Central memory CD8-positive, alpha-beta T cell (primary cell): Measurements from ENCODE around the gene LENG8.

Experiments
- ATAC-seq: fragments of 150-1000 bp; cut with Tn5 transposase; replicated peaks from 2 replicates; pipeline ENCODE4 v1.10.0; 2022; ENCODE audit warnings: mild to moderate bottlenecking, moderate FRiP score, moderate number of reproducible peaks; ENCODE audit not compliant: poor library complexity, severe bottlenecking; ENCODE audit errors: extremely low read depth
- DNase-seq, 2 donors: peaks; one replicate each; pipeline ENCODE4 v3.0.0; 2021; ENCODE audit warnings: low spot score in 2 of 2
- H3K27ac Mint-ChIP-seq: one replicate; pipeline ENCODE4 v1.8.0; 2022; ENCODE audit warnings: low read depth, mild to moderate bottlenecking, moderate library complexity, mixed read lengths
- H3K27me3 Mint-ChIP-seq: one replicate; pipeline ENCODE4 v1.8.0; 2022; ENCODE audit warnings: mixed read lengths
- H3K36me3 Mint-ChIP-seq: one replicate; pipeline ENCODE4 v1.8.0; 2022; ENCODE audit warnings: mild to moderate bottlenecking, moderate library complexity, mixed read lengths; ENCODE audit not compliant: insufficient read depth
- H3K4me1 Mint-ChIP-seq: one replicate; pipeline ENCODE4 v1.8.0; 2022; ENCODE audit warnings: mixed read lengths
- H3K4me3 Mint-ChIP-seq: one replicate; pipeline ENCODE4 v1.8.0; 2022; ENCODE audit warnings: mild to moderate bottlenecking, moderate library complexity, mixed read lengths
- H3K9me3 Mint-ChIP-seq: one replicate; pipeline ENCODE4 v1.8.0; 2022; ENCODE audit warnings: mixed read lengths

Gene LENG8

GRCh38 chr19:54453921-54454780, 5.2 kb downstream of the LENG8 start:
- no peak for ATAC-seq
- H3K9me3 Mint-ChIP-seq: no peaks in the 10 kb centered on the region
- no peak for DNase-seq
- H3K27me3 Mint-ChIP-seq: no peaks in the 10 kb centered on the region
- peaks cover 90% of the 10 kb centered on the region for H3K36me3 Mint-ChIP-seq
- peaks cover 46% of the 10 kb centered on the region for H3K4me1 Mint-ChIP-seq
- H3K27ac Mint-ChIP-seq: no peak overlapping the region
- no peak overlapping the region for H3K4me3 Mint-ChIP-seq

DNA sequence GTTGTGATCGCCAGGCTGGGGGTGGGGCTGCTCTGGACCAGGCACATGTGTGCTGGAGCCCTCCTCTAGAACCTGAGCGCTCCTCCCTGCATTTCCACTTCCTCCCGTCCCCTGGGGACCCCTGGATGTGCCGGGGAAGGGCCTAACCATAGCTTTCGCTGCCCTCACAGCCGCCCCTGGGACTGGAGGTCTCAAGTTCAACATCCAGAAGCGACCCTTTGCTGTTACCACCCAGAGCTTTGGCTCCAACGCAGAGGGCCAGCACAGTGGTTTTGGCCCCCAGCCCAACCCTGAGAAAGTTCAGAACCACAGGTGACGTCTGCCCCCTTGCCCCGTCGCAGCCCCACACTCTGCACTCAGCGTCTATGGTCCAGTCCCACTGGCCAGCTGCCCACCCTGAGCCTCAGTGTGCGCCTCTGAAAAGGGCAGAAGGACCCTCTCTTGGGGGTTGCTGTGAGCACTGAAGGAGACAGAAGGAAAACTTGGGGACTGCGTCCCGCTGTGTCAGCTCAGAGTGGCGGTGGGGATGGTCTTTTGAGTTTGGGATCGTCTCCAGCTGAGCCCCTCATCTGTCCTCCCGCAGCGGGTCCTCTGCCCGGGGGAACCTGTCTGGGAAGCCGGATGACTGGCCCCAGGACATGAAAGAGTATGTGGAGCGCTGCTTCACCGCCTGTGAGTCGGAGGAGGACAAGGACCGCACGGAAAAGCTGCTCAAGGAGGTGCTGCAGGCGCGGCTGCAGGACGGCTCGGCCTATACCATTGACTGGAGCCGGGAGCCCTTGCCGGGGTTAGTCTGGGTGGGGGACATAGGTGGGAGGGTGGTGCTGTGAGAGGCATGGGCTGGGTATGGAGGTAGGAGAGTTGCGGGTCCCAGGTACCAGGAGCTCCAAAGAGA, 6.0 kb downstream of the LENG8 start:
- Mint-ChIP-seq H3K27ac (peak overlapping the region; percentile 69), H3K4me3 (peak overlapping the region; percentile 36), H3K36me3 (peaks cover 90% of the 10 kb centered on the region), H3K9me3 (no peaks in the 10 kb centered on the region), H3K4me1 (peaks cover 49% of the 10 kb centered on the region), H3K27me3 (no peaks in the 10 kb centered on the region)
- ATAC-seq (no peak), DNase-seq (no peak)

DNA sequence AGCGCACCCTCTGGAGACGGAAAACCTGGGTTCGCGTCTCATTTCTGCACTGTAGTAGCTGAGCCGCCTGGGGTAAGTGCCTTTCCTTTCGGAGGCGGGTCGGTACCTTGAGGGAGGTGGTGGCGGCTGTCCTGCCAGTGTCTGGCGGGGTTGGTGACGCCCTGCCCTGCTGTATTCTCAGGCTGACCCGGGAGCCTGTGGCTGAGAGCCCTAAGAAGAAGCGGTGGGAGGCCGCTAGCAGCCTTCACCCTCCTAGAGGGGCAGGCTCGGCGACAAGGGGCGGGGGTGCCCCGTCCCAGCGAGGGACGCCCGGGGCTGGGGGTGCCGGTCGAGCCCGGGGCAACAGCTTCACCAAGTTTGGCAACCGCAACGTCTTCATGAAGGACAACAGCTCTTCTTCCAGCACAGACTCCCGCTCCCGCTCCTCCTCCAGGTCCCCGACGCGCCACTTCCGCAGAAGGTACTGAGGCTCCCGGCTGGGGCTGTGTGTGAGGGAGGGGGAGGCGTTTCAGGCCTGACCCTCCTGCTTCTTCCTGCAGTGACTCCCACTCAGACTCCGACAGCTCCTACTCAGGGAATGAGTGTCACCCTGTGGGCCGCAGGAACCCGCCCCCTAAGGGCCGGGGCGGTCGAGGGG, 6.9 kb downstream of the LENG8 start:
- Mint-ChIP-seq H3K4me3 (no peak overlapping the region), H3K27me3 (no peaks in the 10 kb centered on the region), H3K9me3 (no peaks in the 10 kb centered on the region), H3K36me3 (peaks cover 88% of the 10 kb centered on the region), H3K4me1 (peaks cover 41% of the 10 kb centered on the region), H3K27ac (peak overlapping the region; percentile 69)
- DNase-seq (no peak), ATAC-seq (no peak)

GRCh38 chr19:54456423-54457373, 7.7 kb downstream of the LENG8 start:
- H3K27me3 Mint-ChIP-seq: no peaks in the 10 kb centered on the region
- H3K4me3 Mint-ChIP-seq: no peak overlapping the region
- DNase-seq: no peak
- peaks cover 38% of the 10 kb centered on the region for H3K4me1 Mint-ChIP-seq
- H3K36me3 Mint-ChIP-seq: peaks cover 88% of the 10 kb centered on the region
- no peak for ATAC-seq
- no peaks in the 10 kb centered on the region for H3K9me3 Mint-ChIP-seq
- peak overlapping the region; percentile 8 for H3K27ac Mint-ChIP-seq

- peaks cover 88% of the 10 kb centered on the region for H3K36me3 Mint-ChIP-seq
- H3K27ac Mint-ChIP-seq: peak overlapping the region; percentile 88
- H3K4me3 Mint-ChIP-seq: peak overlapping the region; percentile 31
Observed at GRCh38 chr19:54457773-54458647, 9.0 kb downstream of the LENG8 start.

GRCh38 chr19:54458648-54459281, 9.8 kb downstream of the LENG8 start:
- Mint-ChIP-seq H3K9me3 (no peaks in the 10 kb centered on the region), H3K27ac (peak overlapping the region; percentile 88), H3K27me3 (no peaks in the 10 kb centered on the region), H3K36me3 (peaks cover 82% of the 10 kb centered on the region), H3K4me3 (peak overlapping the region; percentile 31), H3K4me1 (peaks cover 34% of the 10 kb centered on the region)
- no peak for DNase-seq
- no peak for ATAC-seq

More at GRCh38 chr19:54457773-54458647, 9.0 kb downstream of the LENG8 start:
- DNase-seq: no peak
- H3K4me1 Mint-ChIP-seq: peaks cover 35% of the 10 kb centered on the region
- no peaks in the 10 kb centered on the region for H3K9me3 Mint-ChIP-seq
- no peak for ATAC-seq
- H3K27me3 Mint-ChIP-seq: no peaks in the 10 kb centered on the region

- Mint-ChIP-seq H3K27me3 (no peaks in the 10 kb centered on the region), H3K9me3 (no peaks in the 10 kb centered on the region), H3K36me3 (peaks cover 80% of the 10 kb centered on the region), H3K27ac (peak overlapping the region; percentile 88), H3K4me1 (peaks cover 42% of the 10 kb centered on the region), H3K4me3 (peak overlapping the region; percentile 57)
- ATAC-seq: no peak
- no peak for DNase-seq
Observed at GRCh38 chr19:54459282-54460229, 10.6 kb downstream of the LENG8 start.

- ATAC-seq: no peak
- Mint-ChIP-seq H3K4me3 (peak overlapping the region; percentile 20), H3K27ac (no peak overlapping the region), H3K4me1 (peaks cover 45% of the 10 kb centered on the region), H3K9me3 (no peaks in the 10 kb centered on the region), H3K36me3 (peaks cover 72% of the 10 kb centered on the region), H3K27me3 (no peaks in the 10 kb centered on the region)
- no peak for DNase-seq
Observed at GRCh38 chr19:54460230-54461005, 11.4 kb downstream of the LENG8 start.

DNA sequence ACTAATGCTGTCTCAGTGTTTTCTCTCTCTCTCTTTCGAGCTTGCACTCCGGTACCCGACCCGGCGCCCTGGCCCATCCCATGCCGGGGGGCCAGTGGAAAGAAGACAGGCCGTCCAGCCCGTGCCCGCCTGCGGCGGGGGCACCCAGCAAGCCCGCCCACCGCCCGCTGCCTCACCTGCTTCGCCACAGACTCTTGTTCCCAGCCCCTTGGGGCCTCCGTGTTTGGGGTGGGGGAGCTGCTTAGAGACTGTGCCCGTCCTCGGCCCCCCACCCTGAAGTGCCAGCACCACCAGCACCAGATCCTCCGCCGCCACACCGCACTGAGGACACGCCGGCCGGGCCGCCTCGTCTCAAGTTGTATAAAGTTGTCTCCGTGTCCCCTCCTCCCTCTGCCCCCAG, 12.2 kb downstream of the LENG8 start:
- Mint-ChIP-seq H3K36me3 (peaks cover 65% of the 10 kb centered on the region), H3K9me3 (no peaks in the 10 kb centered on the region), H3K27ac (no peak overlapping the region), H3K27me3 (no peaks in the 10 kb centered on the region), H3K4me3 (peak overlapping the region; percentile 86), H3K4me1 (peaks cover 48% of the 10 kb centered on the region)
- ATAC-seq (no peak), DNase-seq (no peak)
